ENCODE results near the gene LPAR4.
"Not testable (repeated sequence)": the region's sequence is repeated elsewhere in the genome, so short reads cannot be mapped to it uniquely, and the experiment has no call there.

Gene LPAR4

GRCh38 chrX:78747489-78747888 lies at the start of gene LPAR4:
TSS of gene LPAR4 (plus strand) at chrX:78747720. CDS start at chrX:78754870, 7,150 bp downstream.
- DNase-seq (ENCODE audit: extremely low read depth in 1 of 2, low read depth in 1 of 2), result no peak

GRCh38 chrX:78706071-78706470 lies 41.4 kb upstream of the LPAR4 start:
- DNase-seq (ENCODE audit: extremely low read depth in 1 of 2, low read depth in 1 of 2), result no peak

DNA sequence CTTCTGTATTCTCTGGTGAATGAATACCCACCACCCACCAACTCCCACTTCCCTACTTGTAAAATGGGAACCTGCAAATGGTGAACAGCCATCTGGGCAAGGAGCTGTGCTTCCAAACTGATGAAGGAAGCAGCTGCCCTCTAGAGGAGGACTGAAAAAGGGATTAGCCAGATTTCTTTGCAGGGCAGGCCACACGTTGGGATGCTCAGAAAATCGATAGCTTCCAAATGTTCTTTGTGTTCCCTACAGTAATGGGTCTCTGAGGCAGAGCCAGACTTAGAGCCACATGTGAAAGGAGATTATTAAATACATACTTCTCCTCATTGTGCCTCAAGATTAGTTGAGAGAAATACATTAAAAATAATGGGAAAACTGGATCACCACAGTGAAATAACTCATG lies 39.3 kb upstream of the LPAR4 start:
- DNase-seq (ENCODE audit: extremely low read depth in 1 of 2, low read depth in 1 of 2), result no peak

DNA sequence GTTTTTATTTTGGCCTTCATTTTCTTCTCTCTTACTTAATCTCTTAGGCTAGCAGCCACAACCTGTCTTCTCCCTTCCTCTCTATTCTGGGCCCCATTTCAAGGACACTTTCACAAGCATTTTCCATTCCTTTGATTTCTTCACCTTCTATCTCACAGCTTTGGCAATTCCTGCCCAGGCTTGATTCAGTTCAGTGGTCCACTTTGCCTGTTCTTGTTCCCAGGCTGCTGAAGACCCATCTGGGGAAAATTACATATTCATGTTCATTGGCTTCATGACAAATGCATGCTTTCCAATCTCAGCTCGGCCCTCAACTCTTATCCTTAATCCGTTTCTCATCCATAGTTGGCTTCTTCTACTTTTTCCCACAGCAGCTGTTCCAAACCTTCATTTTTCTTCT lies 38.7 kb upstream of the LPAR4 start:
- no peak for DNase-seq (ENCODE audit: extremely low read depth in 1 of 2, low read depth in 1 of 2)

DNA sequence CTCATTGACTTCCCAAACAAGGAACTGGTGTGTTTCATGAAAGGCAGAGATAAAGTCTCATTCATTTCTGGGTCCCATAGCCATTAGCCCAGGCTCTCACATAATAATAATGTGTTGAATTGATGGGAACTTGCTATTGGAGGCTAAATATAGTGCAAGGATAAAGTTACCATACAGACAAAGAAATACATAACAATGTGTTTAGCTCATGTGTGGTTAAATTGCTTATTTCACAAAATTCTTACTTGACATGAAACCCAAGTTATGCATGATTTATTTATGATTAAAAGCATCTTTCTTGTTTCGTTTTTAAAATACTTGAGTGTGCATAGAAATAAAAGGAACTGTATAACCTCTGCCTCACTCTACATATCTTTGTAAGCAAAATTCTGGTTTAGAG lies 37.3 kb upstream of the LPAR4 start:
- DNase-seq (ENCODE audit: extremely low read depth in 1 of 2, low read depth in 1 of 2), result no peak

GRCh38 chrX:78712336-78712735 lies 35.2 kb upstream of the LPAR4 start:
- DNase-seq (ENCODE audit: extremely low read depth in 1 of 2, low read depth in 1 of 2), result no peak

DNA sequence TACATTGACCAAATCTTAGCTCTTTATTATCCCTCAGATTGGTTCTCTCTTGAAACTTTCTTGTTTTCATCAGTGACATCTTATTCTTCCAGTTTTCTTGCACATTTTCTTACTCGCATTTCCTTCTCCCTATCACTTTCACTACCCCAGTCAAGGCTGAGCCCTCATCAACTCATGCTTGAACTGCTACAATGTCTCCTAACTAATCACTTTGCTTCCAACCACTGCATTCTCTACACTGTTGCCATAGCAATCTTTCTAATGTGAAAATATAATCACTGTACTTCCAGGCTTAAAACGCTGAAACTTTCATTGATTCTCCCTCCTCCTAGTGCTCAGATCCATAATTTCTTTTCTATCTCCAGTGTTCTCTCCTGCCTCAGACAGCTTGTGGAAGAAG lies 22.2 kb upstream of the LPAR4 start:
- no peak for DNase-seq (ENCODE audit: extremely low read depth in 1 of 2, low read depth in 1 of 2)

- DNase-seq (ENCODE audit: extremely low read depth in 1 of 2, low read depth in 1 of 2), result no peak
Observed at GRCh38 chrX:78746496-78746895, 1.0 kb upstream of the LPAR4 start.

GRCh38 chrX:78747971-78748370 lies 451 bp downstream of the LPAR4 start:
- DNase-seq (ENCODE audit: extremely low read depth in 1 of 2, low read depth in 1 of 2), result no peak

- DNase-seq (ENCODE audit: extremely low read depth in 1 of 2, low read depth in 1 of 2), result no peak
Observed at GRCh38 chrX:78748846-78749245, 1.3 kb downstream of the LPAR4 start.

- no peak for DNase-seq (ENCODE audit: extremely low read depth in 1 of 2, low read depth in 1 of 2)
Observed at GRCh38 chrX:78753571-78753970, 6.1 kb downstream of the LPAR4 start.

GRCh38 chrX:78754917-78755316 lies 7.4 kb downstream of the LPAR4 start:
- no peak for DNase-seq (ENCODE audit: extremely low read depth in 1 of 2, low read depth in 1 of 2)

DNA sequence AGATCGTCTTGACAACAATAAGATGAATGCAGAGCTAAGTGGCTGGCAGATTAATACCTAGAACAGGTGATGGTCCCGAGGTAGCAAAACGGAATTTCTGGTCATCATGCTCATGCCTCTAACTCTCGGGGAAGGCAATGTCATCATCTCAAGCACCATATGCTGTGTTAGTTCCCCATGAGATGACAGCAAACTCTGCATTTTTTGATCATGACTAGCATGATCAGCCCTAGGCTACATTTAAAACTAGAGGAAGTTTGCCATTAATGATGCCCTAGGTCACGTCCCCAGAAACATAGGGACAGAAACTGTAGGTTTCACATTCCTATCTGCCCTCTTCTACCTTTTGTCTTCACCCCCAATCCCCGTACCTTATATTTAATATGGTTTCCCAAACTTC lies 11.6 kb downstream of the LPAR4 start:
- no peak for DNase-seq (ENCODE audit: extremely low read depth in 1 of 2, low read depth in 1 of 2)

DNA sequence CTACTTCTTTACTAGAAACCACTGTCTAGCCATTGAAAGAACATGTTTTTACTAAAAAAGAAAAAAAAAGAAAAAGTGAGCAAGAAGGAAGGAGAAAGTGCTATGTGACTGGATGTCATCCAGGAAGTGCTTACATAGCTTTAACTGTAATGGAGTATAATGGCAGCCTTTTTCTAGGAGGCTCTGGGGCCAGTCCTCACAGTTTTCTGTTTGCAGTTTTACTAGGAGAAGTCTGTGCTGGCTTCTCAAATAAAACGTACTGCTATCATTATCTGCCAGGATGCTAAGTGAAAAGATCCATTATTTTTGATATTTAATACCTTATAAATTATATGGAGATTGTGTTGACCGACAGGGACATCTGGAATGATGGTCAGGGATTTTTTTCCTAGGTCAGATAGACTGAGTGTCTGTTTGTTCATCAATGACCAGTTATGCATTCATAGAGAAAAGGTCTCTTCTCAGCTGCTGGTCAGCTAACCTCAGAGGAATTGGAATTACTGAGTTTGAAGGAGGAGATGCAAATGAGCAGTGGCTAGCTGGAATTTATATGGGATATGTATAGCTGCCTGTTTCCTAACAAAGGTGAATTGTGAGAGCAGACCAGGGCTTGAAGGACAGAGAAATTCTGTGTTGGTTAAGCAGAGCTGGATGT lies 21.7 kb downstream of the LPAR4 start:
- DNase-seq (ENCODE audit: extremely low read depth in 1 of 2, low read depth in 1 of 2), result no peak

DNA sequence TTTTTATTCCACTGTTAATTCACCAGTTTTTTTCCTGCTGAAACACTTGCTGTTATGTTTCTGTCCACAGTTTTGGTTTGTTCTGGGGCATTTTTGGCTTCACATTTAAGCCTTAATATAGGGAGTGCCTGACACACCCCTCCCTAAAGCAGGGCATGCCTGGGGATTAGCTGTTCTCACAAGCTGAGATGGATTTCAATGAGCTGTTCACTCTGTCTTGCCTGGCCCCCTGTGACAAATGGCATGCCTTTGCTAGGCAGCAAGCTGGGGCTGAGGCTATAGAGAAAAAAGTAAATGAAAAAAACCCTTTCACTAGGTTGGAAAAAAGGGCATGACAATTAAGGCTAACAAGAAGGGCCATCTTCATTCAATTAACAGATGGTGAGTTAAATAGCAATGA lies 22.4 kb downstream of the LPAR4 start:
- DNase-seq (ENCODE audit: extremely low read depth in 1 of 2, low read depth in 1 of 2), result no peak

GRCh38 chrX:78796916-78797315 lies 49.4 kb downstream of the LPAR4 start:
- DNase-seq (ENCODE audit: extremely low read depth in 1 of 2, low read depth in 1 of 2), result no peak

DNA sequence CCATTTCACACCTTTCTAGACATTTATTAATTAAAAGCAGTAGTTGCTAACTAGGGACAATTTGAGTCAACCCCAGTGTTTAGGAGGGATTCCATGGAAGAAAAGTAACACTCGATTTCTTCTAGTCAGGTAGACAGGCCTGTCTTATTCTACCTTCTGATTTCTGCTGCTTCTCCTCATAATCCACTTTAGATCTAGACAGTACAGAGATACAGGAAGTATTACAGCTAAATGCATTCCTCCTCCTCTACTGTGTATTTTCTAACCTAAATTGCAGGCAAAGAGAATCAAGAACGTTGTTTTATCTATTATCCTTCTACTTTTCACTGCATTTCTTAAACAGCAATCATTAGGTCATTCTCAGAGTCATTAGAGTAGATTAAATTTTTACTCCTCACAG lies 52.6 kb downstream of the LPAR4 start:
- DNase-seq (ENCODE audit: extremely low read depth in 1 of 2, low read depth in 1 of 2), result no peak

DNA sequence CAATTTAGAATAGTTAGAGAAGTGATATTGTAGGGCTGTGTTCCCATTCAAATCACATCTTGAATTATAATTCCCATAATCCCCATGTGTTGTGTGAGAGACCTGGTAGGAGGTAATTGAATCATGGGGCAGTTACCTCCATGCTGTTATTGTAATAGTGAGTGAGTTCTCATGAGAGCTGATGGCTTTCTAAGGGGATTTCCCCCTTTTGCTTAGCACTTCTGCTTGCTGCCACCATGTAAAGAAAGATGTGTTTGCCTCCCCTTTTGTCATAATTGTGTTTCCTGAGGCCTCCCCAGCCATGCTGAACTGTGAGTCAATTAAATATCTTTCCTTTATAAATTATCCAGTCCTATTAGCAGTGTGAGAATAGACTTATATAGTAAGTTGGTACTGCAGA lies 53.2 kb downstream of the LPAR4 start:
- DNase-seq (ENCODE audit: extremely low read depth in 1 of 2, low read depth in 1 of 2), result no peak

DNA sequence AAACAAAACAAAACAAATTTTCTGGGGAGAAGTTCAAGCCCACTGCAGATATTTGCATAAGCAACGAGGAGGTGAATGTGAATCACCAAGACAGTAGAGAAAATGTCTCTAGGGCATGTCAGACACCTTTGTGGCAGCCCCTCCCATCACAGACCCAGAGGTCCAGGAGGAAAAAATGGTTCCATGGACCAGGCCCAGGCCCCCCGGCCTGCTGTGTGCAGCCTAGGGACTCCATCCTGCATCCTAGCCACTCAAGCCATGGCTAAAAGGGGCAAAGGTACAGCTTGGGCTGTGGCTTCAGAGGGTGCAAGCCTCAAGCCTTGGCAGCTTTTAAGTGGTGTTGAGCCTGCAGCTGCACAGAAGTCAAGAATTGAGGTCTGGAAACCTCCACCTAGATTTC lies 54.0 kb downstream of the LPAR4 start:
- no peak for DNase-seq (ENCODE audit: extremely low read depth in 1 of 2, low read depth in 1 of 2)

DNA sequence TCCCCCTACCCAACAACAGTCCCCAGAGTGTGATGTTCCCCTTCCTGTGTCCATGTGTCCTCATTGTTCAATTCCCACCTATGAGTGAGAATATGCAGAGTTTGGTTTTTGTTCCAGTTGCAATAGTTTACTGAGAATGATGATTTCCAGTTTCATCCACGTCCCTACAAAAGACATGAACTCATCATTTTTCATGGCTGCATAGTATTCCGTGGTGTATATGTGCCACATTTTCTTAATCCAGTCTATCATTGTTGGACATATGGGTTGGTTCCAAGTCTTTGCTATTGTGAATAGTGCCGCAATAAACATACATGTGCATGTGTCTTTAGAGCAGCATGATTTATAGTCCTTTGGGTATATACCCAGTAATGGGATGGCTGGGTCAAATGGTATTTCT lies 55.0 kb downstream of the LPAR4 start:
- DNase-seq (ENCODE audit: extremely low read depth in 1 of 2, low read depth in 1 of 2), result not testable (repeated sequence)

All from activated CD8-positive, alpha-beta memory T cell treated with anti-CD3 and anti-CD28 coated beads for 1 hour (primary cell).